Activated naive CD8-positive, alpha-beta T cell treated with anti-CD3 and anti-CD28 coated beads for 36 hours (primary cell): ENCODE measurements around the gene ADGRV1. TPM values are rescaled to one million over a fixed set of nuclear protein-coding genes. Genes with fewer than 3 reads are reported as not detected.
A peak's percentile ranks its signal among the peaks of the same experiment; 100 is the strongest.

Experiments used
- DNase-seq: peaks from one replicate; pipeline ENCODE4 v3.0.0; 2021
- H3K27ac Mint-ChIP-seq: one replicate; pipeline ENCODE4 v1.8.0; 2022; ENCODE audit warnings: mild to moderate bottlenecking, moderate library complexity, mixed read lengths
- H3K27me3 Mint-ChIP-seq: one replicate; pipeline ENCODE4 v1.8.0; 2022; ENCODE audit warnings: mild to moderate bottlenecking, mixed read lengths
- H3K36me3 Mint-ChIP-seq: one replicate; pipeline ENCODE4 v1.8.0; 2021; ENCODE audit warnings: mild to moderate bottlenecking, mixed read lengths
- H3K4me1 Mint-ChIP-seq: one replicate; pipeline ENCODE4 v1.8.0; 2021; ENCODE audit warnings: mixed read lengths
- H3K4me3 Mint-ChIP-seq: one replicate; pipeline ENCODE4 v1.8.0; 2022; ENCODE audit warnings: mild to moderate bottlenecking, moderate library complexity, mixed read lengths
- H3K9me3 Mint-ChIP-seq: one replicate; pipeline ENCODE4 v1.8.0; 2022; ENCODE audit warnings: mixed read lengths
- total RNA-seq, 2 experiments: library from RNA; stranded (reverse); gene quantifications; one replicate each; pipeline ENCODE4 v1.2.3, GENCODE V29; 2021

ADGRV1 gene
- total RNA-seq, 2 experiments from 2014 or later, result 0.14 TPM; not detected in 1

DNA sequence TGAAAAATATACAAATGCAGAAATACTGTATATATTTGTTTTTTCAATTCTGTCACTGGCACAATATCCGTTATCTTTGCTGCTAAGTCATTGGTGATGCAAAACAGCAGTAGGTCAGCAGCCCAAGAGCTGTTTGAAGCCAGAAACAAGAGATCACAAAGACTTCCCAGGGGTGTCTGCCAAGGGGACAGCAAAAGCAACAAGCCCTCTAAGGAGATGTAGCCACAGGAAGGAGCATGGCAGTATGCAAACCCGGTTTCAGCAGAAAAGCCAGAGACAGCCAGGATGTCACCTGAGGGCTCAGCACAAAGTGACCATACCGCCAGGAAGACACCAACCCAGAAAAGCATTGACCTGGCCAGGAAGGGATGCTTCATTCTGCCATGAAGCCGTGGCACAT, 583.0 kb downstream of the ADGRV1 start:
- no peak overlapping the region for H3K4me3 Mint-ChIP-seq
- peaks cover 7% of the 10 kb centered on the region for H3K4me1 Mint-ChIP-seq
- H3K36me3 Mint-ChIP-seq, result no peaks in the 10 kb centered on the region
- peaks cover 6% of the 10 kb centered on the region for H3K27me3 Mint-ChIP-seq
- no peaks in the 10 kb centered on the region for H3K9me3 Mint-ChIP-seq
- no peak for DNase-seq
- no peak overlapping the region for H3K27ac Mint-ChIP-seq

DNA sequence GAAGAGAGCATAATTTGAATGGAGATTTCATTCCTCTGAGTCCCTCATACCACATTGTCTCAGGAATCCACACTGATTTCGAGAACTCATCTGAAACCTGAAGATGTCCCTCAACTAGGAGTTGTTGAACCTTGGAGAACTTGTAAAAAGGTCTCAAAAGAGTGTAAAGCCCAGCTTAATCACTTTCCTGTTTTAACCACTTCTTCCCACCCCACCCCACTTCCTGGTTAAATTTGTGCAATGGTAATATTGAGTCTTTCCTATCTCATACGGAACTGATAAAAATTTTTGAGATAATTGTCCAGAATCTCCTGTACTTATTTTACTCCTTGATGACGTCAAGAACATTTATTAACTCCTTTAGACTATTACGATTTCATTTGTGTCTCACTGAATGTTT, 583.8 kb downstream of the ADGRV1 start:
- Mint-ChIP-seq H3K4me1 (peaks cover 7% of the 10 kb centered on the region), H3K36me3 (no peaks in the 10 kb centered on the region), H3K27me3 (peaks cover 6% of the 10 kb centered on the region), H3K27ac (no peak overlapping the region), H3K9me3 (no peaks in the 10 kb centered on the region), H3K4me3 (no peak overlapping the region)
- DNase-seq, result no peak

DNA sequence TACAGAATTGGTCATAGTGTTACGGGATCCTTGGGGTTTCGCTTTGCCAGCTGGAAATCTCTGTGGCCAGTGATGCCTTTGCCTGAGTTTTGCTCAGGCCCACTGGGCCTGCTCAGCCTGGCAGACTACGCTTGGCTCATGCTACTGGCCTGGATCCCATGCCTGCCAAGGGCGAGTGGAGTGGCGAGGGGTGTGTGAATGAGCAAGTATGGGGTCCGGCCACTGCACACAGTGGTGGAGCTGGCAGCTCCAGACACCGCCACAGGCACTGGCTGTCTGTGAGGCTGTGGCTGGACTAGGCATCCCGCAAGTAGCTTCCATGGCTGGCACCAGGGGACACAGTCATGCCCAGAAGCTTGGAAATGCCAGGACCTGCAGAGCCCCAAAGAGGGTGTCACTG, 584.2 kb downstream of the ADGRV1 start:
- Mint-ChIP-seq H3K36me3 (peaks cover 1% of the 10 kb centered on the region), H3K9me3 (peaks cover 2% of the 10 kb centered on the region), H3K4me3 (no peak overlapping the region), H3K4me1 (peaks cover 7% of the 10 kb centered on the region), H3K27me3 (peaks cover 2% of the 10 kb centered on the region), H3K27ac (no peak overlapping the region)
- no peak for DNase-seq

DNA sequence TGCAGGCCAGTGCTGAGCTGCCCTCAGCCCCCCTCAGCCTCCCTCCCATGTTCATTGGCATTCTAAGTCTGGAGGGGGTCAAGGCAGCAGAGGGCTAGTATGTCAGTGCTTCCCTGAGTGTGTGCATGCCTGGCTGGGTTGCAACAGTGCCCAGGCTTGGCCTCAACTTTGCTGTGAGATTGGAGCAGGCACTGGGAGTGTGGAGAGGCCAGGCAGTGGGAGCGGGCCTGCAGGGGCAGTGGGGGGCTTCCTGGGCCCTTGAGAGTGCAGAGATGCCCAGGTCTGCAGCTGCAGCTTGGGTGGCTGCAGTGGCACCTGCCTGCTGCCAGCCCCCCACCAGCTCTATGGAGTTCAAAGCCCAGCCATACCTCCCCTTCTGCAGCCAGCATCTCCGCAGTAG, 585.2 kb downstream of the ADGRV1 start:
- no peak overlapping the region for H3K27ac Mint-ChIP-seq

DNA sequence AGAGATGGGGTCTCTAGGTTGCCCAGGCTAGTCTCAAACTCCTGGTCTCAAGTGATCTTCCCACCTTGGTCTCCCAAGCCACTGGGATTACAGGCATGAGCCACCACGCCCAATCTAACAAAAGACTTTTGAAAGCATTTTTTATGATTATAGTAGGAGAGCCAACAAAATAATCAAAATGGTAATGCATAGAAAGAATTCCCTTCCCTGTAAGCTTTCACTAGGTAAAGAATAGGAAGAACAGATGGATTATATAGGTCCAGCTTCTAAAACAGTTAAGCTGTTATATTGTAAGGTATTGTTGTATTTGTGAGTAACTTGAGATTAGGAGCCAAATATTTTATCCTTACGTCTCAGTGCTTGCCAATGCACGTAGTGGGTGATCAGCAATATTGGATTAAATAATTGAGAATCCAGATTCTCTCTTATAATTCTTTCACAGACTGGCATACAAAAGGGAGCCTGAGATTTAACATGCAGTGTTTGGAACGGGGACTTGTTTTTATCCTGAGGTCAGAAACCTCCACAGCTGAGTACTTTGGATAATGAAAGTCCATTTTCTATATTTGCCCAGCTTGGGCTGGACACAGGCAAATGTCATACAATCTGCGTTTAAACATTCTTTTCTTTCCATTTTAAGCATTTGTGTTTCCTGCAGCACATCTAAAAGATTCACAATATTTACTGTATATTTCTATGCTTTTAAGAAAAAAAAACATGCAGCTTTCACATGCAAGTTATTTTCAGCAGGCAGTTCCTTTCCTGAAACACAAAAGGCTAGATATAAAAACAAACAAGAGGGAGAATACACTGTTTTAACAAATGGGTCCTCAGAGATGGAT, 586.1 kb downstream of the ADGRV1 start:
- no peak for DNase-seq
- Mint-ChIP-seq H3K4me1 (peaks cover 7% of the 10 kb centered on the region), H3K36me3 (peaks cover 1% of the 10 kb centered on the region), H3K9me3 (peaks cover 2% of the 10 kb centered on the region), H3K4me3 (no peak overlapping the region), H3K27me3 (no peaks in the 10 kb centered on the region), H3K27ac (no peak overlapping the region)

More for the DNA sequence above, 585.2 kb downstream of the ADGRV1 start:
- DNase-seq, result no peak
- Mint-ChIP-seq H3K4me1 (peaks cover 7% of the 10 kb centered on the region), H3K9me3 (peaks cover 2% of the 10 kb centered on the region), H3K27me3 (no peaks in the 10 kb centered on the region), H3K36me3 (peaks cover 1% of the 10 kb centered on the region), H3K4me3 (no peak overlapping the region)

DNA sequence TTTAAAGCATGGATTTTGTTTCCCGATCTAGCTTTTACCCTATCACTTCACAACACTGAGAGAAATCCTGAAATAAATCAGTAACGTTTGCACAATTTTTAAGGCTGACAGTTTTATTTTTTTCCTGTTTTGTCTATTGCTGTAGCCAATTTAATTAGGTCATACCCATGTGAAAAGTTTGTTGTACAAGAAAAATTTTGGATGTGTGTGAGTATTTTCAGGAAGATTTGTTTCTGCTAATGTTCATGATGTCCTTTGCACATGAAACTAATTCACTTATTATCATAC, 586.7 kb downstream of the ADGRV1 start:
- H3K36me3 Mint-ChIP-seq, result peaks cover 1% of the 10 kb centered on the region
- H3K4me3 Mint-ChIP-seq, result no peak overlapping the region
- peaks cover 6% of the 10 kb centered on the region for H3K4me1 Mint-ChIP-seq
- no peak for DNase-seq
- H3K27me3 Mint-ChIP-seq, result no peaks in the 10 kb centered on the region
- H3K27ac Mint-ChIP-seq, result no peak overlapping the region
- peaks cover 2% of the 10 kb centered on the region for H3K9me3 Mint-ChIP-seq

DNA sequence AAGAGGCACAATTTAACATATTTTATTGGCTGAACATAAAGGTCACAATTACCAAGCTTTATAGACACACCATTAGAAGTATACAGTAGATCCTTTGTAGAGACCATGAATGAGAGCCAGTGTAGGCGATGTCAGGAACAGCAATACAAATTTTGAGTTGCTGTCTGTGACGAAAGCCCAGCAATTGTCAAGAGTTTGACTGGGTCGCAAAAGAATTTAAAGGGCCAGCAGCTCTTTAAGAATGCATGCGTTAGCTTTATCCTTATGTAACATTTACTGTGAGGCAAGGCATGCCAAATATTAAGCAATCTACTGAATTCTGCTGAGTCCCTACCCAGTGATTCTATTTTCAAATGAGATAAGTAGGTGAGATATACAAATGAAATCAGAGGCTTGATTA, 587.6 kb downstream of the ADGRV1 start:
- no peak overlapping the region for H3K4me3 Mint-ChIP-seq
- peaks cover 7% of the 10 kb centered on the region for H3K4me1 Mint-ChIP-seq
- peaks cover 1% of the 10 kb centered on the region for H3K36me3 Mint-ChIP-seq
- no peak for DNase-seq
- no peak overlapping the region for H3K27ac Mint-ChIP-seq
- H3K27me3 Mint-ChIP-seq, result peaks cover 3% of the 10 kb centered on the region
- peaks cover 2% of the 10 kb centered on the region for H3K9me3 Mint-ChIP-seq

DNA sequence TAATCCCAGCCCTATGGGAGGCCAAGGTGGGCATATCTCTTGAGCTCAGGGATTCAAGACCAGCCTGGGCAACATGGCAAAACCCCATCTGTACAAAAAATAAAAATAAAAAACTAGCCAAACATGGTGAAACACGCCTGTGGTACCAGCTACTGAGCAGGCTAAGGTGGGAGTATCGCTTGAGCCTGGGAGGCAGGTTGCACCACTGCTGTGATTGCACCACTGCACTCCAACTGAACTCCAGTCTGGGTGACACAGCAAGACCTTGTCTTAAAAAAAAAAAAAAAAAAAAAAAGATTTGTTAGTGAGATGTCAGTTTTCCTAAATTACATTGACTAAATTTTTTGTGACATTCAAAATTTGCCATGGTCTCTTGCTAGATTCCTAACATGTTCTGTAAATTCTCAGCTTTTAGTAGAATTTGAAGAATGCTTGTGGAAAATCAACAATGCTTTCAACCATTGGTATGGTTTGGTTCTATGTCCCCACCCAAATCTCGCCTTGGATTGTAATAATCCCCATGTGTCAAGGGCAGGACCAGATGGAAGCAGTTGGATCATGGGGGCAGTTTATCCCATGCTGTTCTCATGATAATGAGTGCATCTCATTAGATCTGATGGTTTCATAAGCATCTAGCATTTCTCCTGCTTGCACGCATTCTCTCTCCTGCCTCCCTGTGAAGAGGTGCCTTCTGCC, 588.5 kb downstream of the ADGRV1 start:
- Mint-ChIP-seq H3K27ac (no peak overlapping the region), H3K36me3 (peaks cover 1% of the 10 kb centered on the region), H3K4me1 (peaks cover 7% of the 10 kb centered on the region), H3K4me3 (no peak overlapping the region), H3K27me3 (peaks cover 3% of the 10 kb centered on the region), H3K9me3 (peaks cover 2% of the 10 kb centered on the region)
- no peak for DNase-seq

DNA sequence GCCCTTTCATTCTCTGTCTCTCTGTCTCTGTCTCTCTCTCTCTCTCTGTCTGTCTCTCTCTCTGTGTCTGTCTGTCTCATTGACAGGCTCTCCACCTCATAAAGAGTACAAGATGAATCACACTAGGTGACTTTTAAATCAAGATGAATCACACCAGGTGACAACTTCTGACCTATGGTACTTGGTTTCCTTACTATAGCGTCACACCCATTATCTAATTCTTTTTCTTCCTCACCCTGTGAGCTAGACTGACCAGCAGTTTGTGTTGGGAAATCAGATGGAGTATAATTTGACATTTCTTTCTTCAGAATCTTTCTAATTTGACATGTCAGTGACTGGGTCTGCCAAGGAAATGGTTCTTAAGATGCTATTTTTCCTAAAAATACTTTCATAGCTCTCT, 591.6 kb downstream of the ADGRV1 start:
- H3K9me3 Mint-ChIP-seq, result peaks cover 2% of the 10 kb centered on the region
- H3K27ac Mint-ChIP-seq, result no peak overlapping the region
- H3K27me3 Mint-ChIP-seq, result peaks cover 3% of the 10 kb centered on the region
- H3K4me1 Mint-ChIP-seq, result peaks cover 5% of the 10 kb centered on the region
- H3K36me3 Mint-ChIP-seq, result peaks cover 1% of the 10 kb centered on the region
- DNase-seq, result no peak
- H3K4me3 Mint-ChIP-seq, result no peak overlapping the region

DNA sequence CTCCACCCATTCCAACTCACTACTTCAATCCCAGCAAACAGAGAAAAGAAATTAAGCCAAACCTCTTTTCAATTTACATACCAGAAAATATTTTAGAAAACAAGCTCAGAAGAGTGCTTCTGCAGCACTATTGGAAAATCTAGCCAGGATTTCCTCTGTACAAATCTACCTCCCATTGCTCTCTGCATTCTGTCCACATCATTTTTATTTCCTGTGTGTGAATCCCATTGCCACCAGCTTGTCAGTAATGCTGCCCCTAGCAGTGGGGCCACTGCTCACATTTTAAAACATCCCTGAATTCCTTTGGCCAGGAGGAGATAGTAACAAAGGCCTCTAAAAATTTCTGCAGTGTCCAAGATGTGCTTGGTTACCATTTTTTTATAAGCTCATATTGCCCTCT, 592.0 kb downstream of the ADGRV1 start:
- Mint-ChIP-seq H3K27me3 (peaks cover 3% of the 10 kb centered on the region), H3K36me3 (peaks cover 1% of the 10 kb centered on the region), H3K27ac (no peak overlapping the region), H3K9me3 (peaks cover 2% of the 10 kb centered on the region), H3K4me1 (peaks cover 5% of the 10 kb centered on the region), H3K4me3 (no peak overlapping the region)
- no peak for DNase-seq

DNA sequence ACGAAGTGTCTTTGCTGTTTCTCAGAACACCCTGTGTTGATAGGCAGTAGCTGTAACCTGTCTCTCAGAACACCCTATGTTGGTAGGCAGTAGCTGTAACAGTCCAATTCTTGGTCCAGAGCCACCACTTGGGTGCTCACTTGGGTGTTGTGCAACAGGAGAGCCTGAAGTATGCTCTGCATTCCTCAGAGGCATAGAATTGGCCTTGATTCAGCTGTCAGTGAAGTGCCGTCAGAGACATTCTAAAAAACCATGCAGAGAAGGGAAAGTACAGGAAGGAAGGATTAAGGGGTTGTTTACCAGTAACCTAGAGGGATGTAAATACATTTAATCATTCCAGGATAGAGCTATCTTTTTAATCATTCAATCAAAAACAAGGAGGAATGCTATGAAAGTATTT, 593.4 kb downstream of the ADGRV1 start:
- peaks cover 3% of the 10 kb centered on the region for H3K27me3 Mint-ChIP-seq
- no peak for DNase-seq
- no peak overlapping the region for H3K27ac Mint-ChIP-seq
- H3K9me3 Mint-ChIP-seq, result peaks cover 2% of the 10 kb centered on the region
- H3K4me1 Mint-ChIP-seq, result peaks cover 5% of the 10 kb centered on the region
- peaks cover 1% of the 10 kb centered on the region for H3K36me3 Mint-ChIP-seq
- no peak overlapping the region for H3K4me3 Mint-ChIP-seq

DNA sequence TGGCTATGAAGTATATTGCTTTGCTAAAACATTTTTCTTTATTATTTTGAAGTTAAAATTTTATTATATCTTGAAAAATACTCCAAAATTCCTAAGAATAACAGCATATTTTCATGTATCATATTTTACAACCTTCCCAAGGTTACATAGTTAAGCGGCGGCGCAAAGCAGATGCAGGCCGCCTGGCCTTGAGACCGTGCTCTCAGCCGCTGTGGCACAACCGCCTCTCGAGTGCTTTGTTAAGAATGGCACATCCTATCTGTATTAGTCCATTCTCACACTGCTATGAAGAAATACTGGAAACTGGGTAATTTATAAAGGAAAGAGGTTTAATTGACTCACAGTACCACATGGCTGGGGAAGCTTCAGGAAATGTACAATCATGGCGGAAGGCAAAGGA, 595.7 kb downstream of the ADGRV1 start:
- Mint-ChIP-seq H3K4me1 (peaks cover 11% of the 10 kb centered on the region), H3K36me3 (no peaks in the 10 kb centered on the region), H3K4me3 (no peak overlapping the region), H3K9me3 (no peaks in the 10 kb centered on the region), H3K27ac (no peak overlapping the region), H3K27me3 (peaks cover 3% of the 10 kb centered on the region)
- no peak for DNase-seq

DNA sequence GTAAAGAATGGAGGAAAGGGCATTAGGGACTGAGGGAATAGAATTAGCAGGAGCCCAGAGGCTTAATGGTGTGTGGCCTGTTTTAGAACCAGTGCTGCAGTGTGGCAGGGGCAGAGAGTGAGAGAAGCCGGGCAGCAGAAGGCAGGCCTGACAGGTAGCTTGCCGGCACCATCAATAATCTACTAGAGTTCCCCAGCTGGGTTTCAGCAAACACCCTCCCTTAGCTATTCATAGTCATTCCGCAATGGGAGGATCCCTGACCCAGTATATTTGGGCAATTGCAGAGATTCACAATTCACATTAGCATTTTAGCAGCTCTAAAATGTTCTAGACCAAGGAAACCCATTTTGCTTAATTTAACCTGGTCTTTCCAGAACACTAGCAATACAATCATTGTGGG, 596.7 kb downstream of the ADGRV1 start:
- H3K36me3 Mint-ChIP-seq, result no peaks in the 10 kb centered on the region
- H3K27me3 Mint-ChIP-seq, result peaks cover 3% of the 10 kb centered on the region
- H3K4me3 Mint-ChIP-seq, result no peak overlapping the region
- H3K9me3 Mint-ChIP-seq, result no peaks in the 10 kb centered on the region
- peaks cover 8% of the 10 kb centered on the region for H3K4me1 Mint-ChIP-seq
- no peak for DNase-seq
- H3K27ac Mint-ChIP-seq, result no peak overlapping the region

DNA sequence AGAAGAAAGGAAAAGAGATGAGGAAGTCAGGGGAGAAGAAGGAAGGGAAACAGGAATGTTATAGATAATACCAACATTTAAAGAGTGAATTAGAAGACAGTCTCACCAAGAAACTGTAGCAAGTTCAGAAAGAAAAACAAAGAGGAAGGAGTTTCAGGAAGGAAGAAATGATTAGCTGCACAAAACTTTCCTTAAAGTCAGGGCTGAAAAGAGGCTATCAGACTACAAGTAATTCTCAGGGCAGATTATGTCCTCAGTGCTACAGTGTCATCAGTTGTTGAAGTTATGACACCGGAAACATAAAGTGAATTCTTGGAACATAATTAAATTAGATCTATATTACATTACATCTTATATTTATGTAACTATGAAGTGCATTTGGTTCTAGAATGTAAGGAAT, 597.6 kb downstream of the ADGRV1 start:
- Mint-ChIP-seq H3K9me3 (no peaks in the 10 kb centered on the region), H3K27ac (peak overlapping the region; percentile 1), H3K4me1 (peaks cover 7% of the 10 kb centered on the region), H3K36me3 (no peaks in the 10 kb centered on the region), H3K27me3 (no peaks in the 10 kb centered on the region), H3K4me3 (no peak overlapping the region)
- DNase-seq, result no peak

DNA sequence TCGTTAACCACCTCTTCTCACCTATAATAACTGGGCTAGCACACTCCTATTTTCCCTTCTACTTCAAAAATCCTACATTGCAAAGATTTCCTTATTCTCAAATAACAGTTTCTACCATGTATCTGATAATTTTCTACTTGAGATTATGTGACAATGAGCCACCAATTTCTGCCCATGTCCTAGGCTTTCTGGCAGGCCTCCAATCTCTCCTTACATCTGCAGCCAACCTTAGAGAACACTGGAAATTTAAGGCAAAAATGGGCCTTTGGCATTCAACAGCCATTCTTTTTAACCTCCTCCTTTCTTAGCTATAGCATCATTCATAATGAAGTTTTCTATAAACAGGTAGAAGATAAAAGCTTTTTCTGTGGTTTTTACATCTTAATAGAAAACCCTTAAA, 599.4 kb downstream of the ADGRV1 start:
- H3K27ac Mint-ChIP-seq, result no peak overlapping the region
- no peaks in the 10 kb centered on the region for H3K36me3 Mint-ChIP-seq
- no peak for DNase-seq

DNA sequence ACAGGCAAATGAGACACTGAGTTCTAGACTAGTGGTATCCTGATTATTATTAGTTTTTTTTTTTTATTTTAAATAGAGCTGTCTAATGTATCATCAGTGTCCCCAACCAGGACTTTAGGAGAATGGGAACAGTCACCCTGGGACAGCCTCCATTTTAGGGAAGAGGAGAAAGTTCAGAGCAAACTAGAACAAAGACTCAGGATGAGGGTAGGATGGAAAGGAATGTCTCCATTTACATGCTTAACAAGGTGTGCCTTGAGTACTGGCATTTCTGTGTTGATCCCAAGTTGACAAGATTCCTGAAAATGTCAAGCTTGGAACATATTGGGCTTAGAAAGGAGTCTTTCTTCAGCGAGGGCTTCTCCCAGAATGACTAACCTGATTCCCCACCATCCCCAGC, 601.0 kb downstream of the ADGRV1 start:
- peaks cover 24% of the 10 kb centered on the region for H3K4me1 Mint-ChIP-seq
- no peak overlapping the region for H3K4me3 Mint-ChIP-seq
- H3K36me3 Mint-ChIP-seq, result no peaks in the 10 kb centered on the region
- H3K9me3 Mint-ChIP-seq, result no peaks in the 10 kb centered on the region
- no peak for DNase-seq
- no peak overlapping the region for H3K27ac Mint-ChIP-seq
- no peaks in the 10 kb centered on the region for H3K27me3 Mint-ChIP-seq

More for the DNA sequence above, 599.4 kb downstream of the ADGRV1 start:
- Mint-ChIP-seq H3K27me3 (no peaks in the 10 kb centered on the region), H3K9me3 (no peaks in the 10 kb centered on the region), H3K4me3 (no peak overlapping the region), H3K4me1 (peaks cover 21% of the 10 kb centered on the region)
